GM12878 (cell line): ENCODE results near the gene FN3K. TPM values are rescaled to one million over a fixed set of nuclear protein-coding genes. Genes with fewer than 3 reads are reported as not detected.
A peak's percentile ranks its signal among the peaks of the same experiment; 100 is the strongest.

Source experiments
- ATAC-seq: fragments of 200-7000 bp; cut with Tn5 transposase; 3 replicates; pipeline ENCODE4 v1.9.1; 2020; ENCODE audit warnings: mild to moderate bottlenecking, moderate library complexity
- BruUV-seq: library from RNA; stranded (reverse); fragments of 400-500 nt; replicated peaks from 2 replicates; lab custom pipeline; 2021; lab: Mats Ljungman, UMichigan
- CTCF ChIA-PET: fragments of 300-600 bp; sonication (Branson Sonifier 250); formaldehyde crosslinking; extraction: SDS; loops from one replicate; lab custom pipeline; 2021; ENCODE audit warnings: inconsistent platforms; lab: Yijun Ruan, JAX
- POLR2A ChIA-PET: fragments of 350-600 bp; formaldehyde crosslinking; extraction: SDS; loops from one replicate; lab custom pipeline; 2021; ENCODE audit warnings: inconsistent platforms; lab: Charles Lee
- RAD21 ChIA-PET: fragments of 300-600 bp; sonication (Branson Sonifier 250); formaldehyde crosslinking; loops from one replicate; lab custom pipeline; 2023; ENCODE audit warnings: antibody characterized with exemption; ENCODE audit not compliant: unreplicated experiment; lab: Charles Lee
- SMC1A ChIA-PET: fragments of 300-600 bp; sonication (Branson Sonifier 250); formaldehyde crosslinking; loops from one replicate; lab custom pipeline; 2023; ENCODE audit not compliant: unreplicated experiment, uncharacterized antibody; lab: Charles Lee
- DNase-seq: peaks from one replicate; pipeline ENCODE4 v3.0.0-alpha.2; 2011; ENCODE audit warnings: low read depth, low spot score
- FAIRE-seq: peaks from 3 replicates; lab custom pipeline; 2011; peaks lifted over from hg19 to GRCh38; lab: Jason Lieb, UNC
- H2AFZ ChIP-seq: 2 replicates; pipeline ENCODE4 v1.6.0; 2011; ENCODE audit warnings: low read depth, low read length, control low read depth; ENCODE audit not compliant: control insufficient read depth
- H3K27ac ChIP-seq: 2 replicates; pipeline ENCODE4 v1.5.1; 2011; ENCODE audit warnings: control low read depth; ENCODE audit not compliant: control insufficient read depth, insufficient read depth
- H3K27me3 ChIP-seq, 2 experiments: replicated peaks in 1 of 2; 2 replicates each; pipeline versions ENCODE4 v1.6.0 to v1.6.1; 2011; ENCODE audit warnings: low read length in 1 of 2; ENCODE audit not compliant: control insufficient read depth in 2 of 2, insufficient read depth in 2 of 2
- H3K36me3 ChIP-seq, 2 experiments: 2 replicates each; pipeline ENCODE4 v1.5.1; 2011; ENCODE audit warnings: low read length in 1 of 2; ENCODE audit not compliant: control insufficient read depth in 2 of 2, insufficient read depth in 2 of 2
- H3K4me1 ChIP-seq: 2 replicates; pipeline ENCODE4 v1.6.1; 2011; ENCODE audit warnings: mild to moderate bottlenecking, low read length, moderate library complexity, mixed read lengths; ENCODE audit not compliant: control insufficient read depth, insufficient read depth
- H3K4me2 ChIP-seq: 2 replicates; pipeline ENCODE4 v1.6.0; 2011; ENCODE audit warnings: control low read depth; ENCODE audit not compliant: control insufficient read depth, insufficient read depth
- H3K4me3 ChIP-seq: fragments of 200-600 bp; sonication (generic); 2 replicates; pipeline ENCODE4 v1.5.1; 2016
- H3K79me2 ChIP-seq: 2 replicates; pipeline ENCODE4 v1.6.0; 2011; ENCODE audit warnings: low read length; ENCODE audit not compliant: control insufficient read depth, insufficient read depth
- H3K9ac ChIP-seq: 2 replicates; pipeline ENCODE4 v1.8.0; 2011; ENCODE audit warnings: low read length, control low read depth, mixed read lengths; ENCODE audit not compliant: control insufficient read depth, insufficient read depth
- H3K9me3 ChIP-seq: replicated peaks from 3 replicates; pipeline ENCODE4 v1.5.1; 2011; ENCODE audit warnings: mild to moderate bottlenecking, low read length; ENCODE audit not compliant: control insufficient read depth, insufficient read depth
- H4K20me1 ChIP-seq: 2 replicates; pipeline ENCODE4 v1.6.0; 2011; ENCODE audit not compliant: control insufficient read depth, insufficient read depth
- BRCA1 ChIP-seq: IDR thresholded peaks from 2 replicates; pipeline ENCODE4 v1.6.1; 2011; ENCODE audit warnings: low read depth, low read length, improper control_type of control experiment
- CTCF ChIP-seq, 3 experiments: IDR thresholded peaks in 2 of 3; conservative IDR thresholded peaks in 1 of 3; 2 replicates each; pipeline ENCODE4 v1.5.1; 2011; ENCODE audit warnings: low read depth in 3 of 3, low read length in 3 of 3, mild to moderate bottlenecking in 3 of 3, control low read depth in 2 of 3, moderate library complexity in 2 of 3, inconsistent platforms in 1 of 3, mixed read lengths in 1 of 3; ENCODE audit not compliant: control insufficient read depth in 2 of 3, insufficient read depth in 1 of 3; ENCODE audit errors: extremely low read depth in 1 of 3
- EED ChIP-seq: sonication (generic); IDR thresholded peaks from 2 replicates; pipeline ENCODE4 v1.6.1; 2016; ENCODE audit warnings: antibody characterized with exemption, low read depth
- IKZF1 ChIP-seq: fragments of 450-650 bp; conservative IDR thresholded peaks from 2 replicates; pipeline ENCODE4 v1.6.1; 2017; ENCODE audit warnings: antibody characterized with exemption, mild to moderate bottlenecking
- IKZF2 ChIP-seq, 2 experiments: fragments of 450-650 bp; IDR thresholded peaks; 2 replicates each; pipeline ENCODE4 v1.6.1; 2017; ENCODE audit warnings: mild to moderate bottlenecking in 2 of 2, moderate library complexity in 2 of 2
- MAX ChIP-seq: IDR thresholded peaks from 2 replicates; pipeline ENCODE4 v1.6.1; 2012; ENCODE audit warnings: low read depth, low read length, improper control_type of control experiment
- NFIC ChIP-seq: IDR thresholded peaks from 2 replicates; pipeline ENCODE4 v1.6.1; 2012; ENCODE audit warnings: low read depth, mild to moderate bottlenecking, inconsistent platforms, low read length, moderate library complexity
- POLR2AphosphoS5 ChIP-seq: IDR thresholded peaks from 2 replicates; pipeline ENCODE4 v1.6.1; 2011; ENCODE audit warnings: mild to moderate bottlenecking, low read length, inconsistent platforms
- RAD21 ChIP-seq: IDR thresholded peaks from 2 replicates; pipeline ENCODE4 v1.6.1; 2011; ENCODE audit warnings: mild to moderate bottlenecking, low read depth, low read length, moderate library complexity; ENCODE audit not compliant: insufficient read depth
- SMC3 ChIP-seq: IDR thresholded peaks from 2 replicates; pipeline ENCODE4 v1.6.1; 2011; ENCODE audit warnings: low read length, improper control_type of control experiment, borderline replicate concordance
- YY1 ChIP-seq: IDR thresholded peaks from 2 replicates; pipeline ENCODE4 v1.6.1; 2011; ENCODE audit warnings: low read depth, mild to moderate bottlenecking, low read length
- WGBS: methylation state at CpG from one replicate; pipeline ENCODE4 v1.1.6; 2016; ENCODE audit warnings: low lambda C conversion rate; ENCODE audit not compliant: insufficient replicate concordance, insufficient coverage; ENCODE audit errors: missing lambda C conversion rate; 5-methylcytosine and 5-hydroxymethylcytosine counted together
- in situ Hi-C: fragments of 300-500 bp; cut with MboI; formaldehyde crosslinking; loops from 9 replicates; pipeline ENCODE4 v1.14.3; 2018; ENCODE audit warnings: mixed read lengths
- intact Hi-C: fragments of 100-400 bp; cut with micrococcal nuclease; formaldehyde crosslinking; loops from one replicate; pipeline ENCODE4 v1.14.2; 2022; ENCODE audit not compliant: unreplicated experiment
- polyA plus RNA-seq, 11 experiments: library from polyadenylated mRNA; depleted of rRNA in 4 of 11; unstranded in 6 of 11; stranded (reverse) in 5 of 11; fragments of >200 nt; fragmentation: Nextera tagmentation in 4 of 11; fragmentation: Illumina TruSeq in 1 of 11; extraction: Ambion mirVana in 4 of 11; extraction: Trizol in 1 of 11; gene quantifications; 1 replicate in 1 of 11; 2 replicates in 10 of 11; pipeline versions ENCODE4 v1.2.1 to v1.2.3, GENCODE V29; 2011 to 2016; ENCODE audit warnings: inconsistent platforms in 2 of 11, missing spikeins in 2 of 11, low read depth in 1 of 11
- total RNA-seq, 4 experiments: library from RNA; depleted of rRNA in 3 of 4; stranded (reverse); fragments of >200 nt in 3 of 4; fragmentation: Illumina TruSeq in 1 of 4; extraction: Trizol in 1 of 4; gene quantifications; 2 replicates each; pipeline versions ENCODE4 v1.2.1 to v1.2.3, GENCODE V29; 2013 to 2021

FN3K gene
- total and polyA plus RNA-seq, 10 of the 15 experiments (the other 5 are each of a cell fraction or from before 2014, with no cell fraction given): 0.08 to 0.51 (median 0.17) TPM; not detected in 7

DNA sequence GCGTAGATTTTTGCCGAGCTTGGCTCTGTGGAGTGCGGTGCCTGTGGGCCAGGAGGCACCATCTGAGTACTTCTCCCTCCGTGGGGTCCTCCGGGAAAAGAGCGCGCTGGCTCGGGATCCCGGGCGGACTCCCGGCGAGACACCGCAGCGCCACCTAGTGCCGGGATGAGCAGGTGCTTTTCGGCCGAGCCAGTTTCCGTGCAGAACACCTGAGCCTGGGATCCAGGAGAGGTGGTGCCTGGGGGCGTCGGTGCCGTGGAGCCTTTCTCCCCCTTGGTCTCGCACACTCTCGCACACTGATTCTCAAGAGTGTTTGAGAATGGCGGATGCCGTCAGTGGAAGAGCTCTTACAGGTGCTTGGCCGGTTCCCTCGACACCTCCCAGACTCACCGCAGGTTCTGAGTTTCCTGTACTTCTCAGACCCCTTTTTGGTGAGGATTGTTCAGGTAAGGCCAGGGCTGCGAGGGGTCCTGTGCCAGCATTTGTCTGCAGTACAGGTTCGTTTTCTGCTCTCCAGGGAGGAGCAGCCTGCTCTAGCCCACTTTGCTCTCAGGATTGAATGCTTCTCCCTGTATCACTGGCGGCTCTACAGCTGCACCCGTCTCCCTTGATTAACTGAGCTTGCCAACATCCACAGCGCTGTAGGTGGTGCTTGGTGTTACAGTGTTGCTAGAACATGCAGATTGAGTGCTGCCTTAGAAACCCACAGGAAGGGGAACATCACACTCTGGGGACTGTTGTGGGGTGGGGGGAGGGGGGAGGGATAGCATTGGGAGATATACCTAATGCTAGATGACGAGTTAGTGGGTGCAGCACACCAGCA, 39.8 kb downstream of the FN3K start:
- ATAC-seq: no peak
- H3K79me2 ChIP-seq: no peaks in the 10 kb centered on the region
- no peak for FAIRE-seq
- in situ Hi-C loops (no loop called here), intact Hi-C loops (no loop called here)
- no peaks in the 10 kb centered on the region for H4K20me1 ChIP-seq
- TF ChIP-seq IKZF1 (peak; percentile 44), SMC3 (peak; percentile 31), POLR2AphosphoS5 (no peak), MAX (no peak), NFIC (no peak), CTCF (IDR thresholded peaks at IDR 0.05 in 2 of 3, conservative IDR thresholded peaks at IDR 0.05 in 1 of 3; ENCODE audit: control insufficient read depth in 2 of 3, extremely low read depth in 1 of 3, insufficient read depth in 1 of 3, low read depth in 3 of 3, low read length in 3 of 3) (peak; percentile 44 to 73 (median 49); a peak in 5 of 6 replicates), RAD21 (peak; percentile 59), YY1 (peak; percentile 51; the same call in 1 of the 2 replicates), EED (0 out of 2 replicates have a peak, but pooled peaks have one; percentile 46), IKZF2 (IDR thresholded peaks at IDR 0.05) (0 out of 4 replicates have a peak, but pooled peaks of 1 of the 2 experiments have one; percentile 18), BRCA1 (no peak)
- ChIA-PET SMC1A (no interaction called here), CTCF (no interaction called here), RAD21 (no interaction called here), POLR2A (no interaction called here)
- H3K4me3 ChIP-seq: no peak overlapping the region
- H2AFZ ChIP-seq: peak overlapping the region; percentile 51
- WGBS: 85% methylated on average over 31 of the region's 34 CpGs
- no peak overlapping the region for H3K27ac ChIP-seq
- H3K4me2 ChIP-seq: peak overlapping the region; percentile 38; the same call in 1 of the 2 replicates
- no TSS peak for BruUV-seq
- no peak overlapping the region for H3K9ac ChIP-seq
- H3K9me3 ChIP-seq: no peaks in the 10 kb centered on the region
- H3K27me3 ChIP-seq: no peaks in the 10 kb centered on the region
- H3K4me1 ChIP-seq: peaks cover 17% of the 10 kb centered on the region
- H3K36me3 ChIP-seq: peaks cover 0 to 9% of the 10 kb centered on the region in 2 experiments; a peak in 3 of 4 replicates
- no peak for DNase-seq
